Measurements from ENCODE around the gene ANKRD55.

ANKRD55 gene

GRCh38 chr5:56056875-56057274 lies 176.3 kb downstream of the ANKRD55 start:
- FAIRE-seq (no peak), DNase-seq (ENCODE audit: insufficient read length, low spot score) (no peak)
- TF ChIP-seq POLR2A (IDR thresholded peaks at IDR 0.05; ENCODE audit: low read depth, low read length), result no peak

DNA sequence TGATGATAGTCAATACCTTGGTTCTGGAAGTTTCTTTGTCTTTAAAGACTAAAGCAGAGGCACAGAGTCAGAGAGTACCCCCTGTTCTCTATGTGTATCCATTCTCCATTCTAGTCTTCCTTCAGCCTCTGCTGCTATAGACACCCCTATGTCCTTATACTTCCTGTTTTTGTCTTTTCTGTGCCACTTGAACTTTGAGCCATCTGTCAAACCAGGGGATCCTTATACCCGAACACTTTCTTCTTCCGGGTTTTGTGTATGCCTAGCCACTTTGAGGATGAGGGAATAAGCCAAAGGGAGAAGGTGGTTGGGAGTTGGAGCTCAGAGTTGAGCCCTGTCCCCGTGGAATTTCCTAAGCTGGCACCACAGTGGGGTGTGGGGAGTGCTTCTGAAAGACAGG lies 177.3 kb downstream of the ANKRD55 start:
- TF ChIP-seq POLR2A (IDR thresholded peaks at IDR 0.05; ENCODE audit: low read depth, low read length), result no peak
- DNase-seq (ENCODE audit: insufficient read length, low spot score), result no peak
- no peak for FAIRE-seq

DNA sequence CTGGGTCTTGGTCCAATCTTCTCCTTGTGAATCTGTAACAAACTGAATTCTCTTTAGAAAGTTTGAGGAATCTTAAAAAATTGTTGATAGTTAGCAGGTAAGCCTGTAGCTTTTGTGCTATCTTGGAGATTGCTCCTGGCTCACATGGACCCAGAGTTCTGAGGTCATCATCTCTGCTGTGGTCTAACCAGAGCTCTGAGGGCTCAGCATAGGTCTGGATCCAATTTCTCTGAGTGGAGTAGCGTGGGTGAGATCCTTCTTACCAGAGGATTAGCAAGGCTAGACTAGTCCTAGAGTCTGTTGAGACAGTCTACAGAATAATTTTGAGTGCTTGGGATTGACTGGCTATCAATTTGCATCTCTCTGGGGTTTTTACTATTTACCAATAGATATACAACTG lies 177.8 kb downstream of the ANKRD55 start:
- TF ChIP-seq POLR2A (IDR thresholded peaks at IDR 0.05; ENCODE audit: low read depth, low read length), result no peak
- DNase-seq (ENCODE audit: insufficient read length, low spot score) (no peak), FAIRE-seq (no peak)

DNA sequence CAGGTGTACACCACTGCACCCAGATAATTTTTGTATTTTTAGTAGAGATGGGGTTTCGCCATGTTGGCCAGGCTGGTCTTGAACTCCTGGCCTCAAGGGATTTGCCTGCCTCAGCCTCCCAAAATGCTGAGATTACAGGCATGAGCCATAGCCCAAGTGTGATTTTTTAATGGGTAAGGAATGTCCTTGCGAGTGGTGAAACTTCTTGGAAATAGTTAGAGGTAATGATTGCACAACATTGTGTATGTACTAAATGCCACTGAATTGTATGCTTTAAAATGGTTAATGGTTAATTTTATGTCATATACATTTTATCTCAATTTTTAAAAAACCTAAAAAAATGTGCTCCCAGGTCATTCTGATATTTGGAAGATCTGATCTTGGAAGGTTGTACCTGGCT lies 178.5 kb downstream of the ANKRD55 start:
- no peak for FAIRE-seq
- no peak for DNase-seq (ENCODE audit: insufficient read length, low spot score)
- TF ChIP-seq POLR2A (IDR thresholded peaks at IDR 0.05; ENCODE audit: low read depth, low read length), result no peak

- TF ChIP-seq POLR2A (IDR thresholded peaks at IDR 0.05; ENCODE audit: low read depth, low read length), result no peak
Measured at GRCh38 chr5:56053363-56053762, 179.8 kb downstream of the ANKRD55 start.

GRCh38 chr5:56052735-56053134 lies 180.4 kb downstream of the ANKRD55 start:
- DNase-seq (ENCODE audit: insufficient read length, low spot score) (no peak), FAIRE-seq (no peak)
- TF ChIP-seq POLR2A (IDR thresholded peaks at IDR 0.05; ENCODE audit: low read depth, low read length), result no peak

More at GRCh38 chr5:56053363-56053762, 179.8 kb downstream of the ANKRD55 start:
- FAIRE-seq (no peak), DNase-seq (ENCODE audit: insufficient read length, low spot score) (no peak)

DNA sequence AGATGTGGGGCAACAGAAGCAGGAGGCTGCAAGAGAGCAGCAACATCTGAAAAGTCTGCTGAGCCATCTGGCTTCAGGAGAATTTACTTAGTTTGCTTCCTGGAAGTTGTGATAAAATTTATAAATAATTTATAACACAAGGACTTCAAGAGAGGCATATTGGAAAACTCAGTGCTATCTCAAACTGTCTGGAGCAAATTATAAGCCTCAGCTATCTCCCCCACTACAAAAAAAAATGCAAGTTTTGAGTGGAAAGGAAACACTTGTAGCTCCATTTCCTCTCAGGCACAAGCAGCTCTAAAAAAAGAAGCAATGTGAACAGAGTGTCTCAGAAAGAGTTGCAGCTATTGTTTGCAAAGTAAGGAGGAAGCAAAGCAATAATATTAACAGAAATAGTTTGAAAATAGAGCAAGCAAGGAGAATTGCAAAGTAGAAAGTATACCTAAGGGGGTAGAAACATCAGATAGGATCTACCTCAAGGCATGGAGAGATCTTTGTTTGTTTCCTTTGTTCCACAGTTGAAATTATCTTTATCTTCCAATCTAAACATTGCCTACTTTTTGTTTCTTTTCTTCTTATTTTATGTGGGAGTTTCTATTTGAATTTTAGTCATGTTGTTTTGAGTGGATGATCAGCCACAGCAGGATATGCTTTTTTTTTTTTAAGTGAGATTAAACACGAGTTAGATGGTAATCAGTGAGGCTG lies 182.4 kb downstream of the ANKRD55 start:
- DNase-seq (ENCODE audit: insufficient read length, low spot score) (no peak), FAIRE-seq (no peak)
- no peak for TF ChIP-seq POLR2A (IDR thresholded peaks at IDR 0.05; ENCODE audit: low read depth, low read length)

Measured in H54 (cell line).